Endothelial cell of umbilical vein (primary cell): ENCODE results near the gene PNLIPRP2. TPM values are rescaled to one million over a fixed set of nuclear protein-coding genes. Genes with fewer than 3 reads are reported as not detected.

ENCODE experiments used
- BruUV-seq: library from RNA; stranded (reverse); fragments of 400-500 nt; replicated peaks from 2 replicates; lab custom pipeline; 2021; lab: Mats Ljungman, UMichigan
- CTCF ChIA-PET: fragments of 300-600, 350-600 bp; sonication (Branson Sonifier 250); formaldehyde crosslinking; loops from one replicate; lab custom pipeline; 2021; ENCODE audit warnings: antibody characterized with exemption, inconsistent platforms; lab: Charles Lee
- POLR2A ChIA-PET: fragments of 300-600, 350-600 bp; sonication (Branson Sonifier 250); formaldehyde crosslinking; loops from one replicate; lab custom pipeline; 2021; ENCODE audit warnings: antibody characterized with exemption, inconsistent platforms; lab: Charles Lee
- DNase-seq: peaks from one replicate; pipeline ENCODE4 v3.0.0-alpha.2; 2011; ENCODE audit warnings: low read depth, low spot score
- FAIRE-seq: peaks from 2 replicates; lab custom pipeline; 2011; peaks lifted over from hg19 to GRCh38; lab: Jason Lieb, UNC
- H2AFZ ChIP-seq: 2 replicates; pipeline ENCODE4 v1.6.0; 2012; ENCODE audit warnings: low read depth, low read length, control low read depth, inconsistent platforms
- H3K27ac ChIP-seq: 2 replicates; pipeline ENCODE4 v1.5.1; 2011; ENCODE audit warnings: low read depth, mild to moderate bottlenecking, control low read depth, low read length, moderate library complexity; ENCODE audit not compliant: insufficient read depth
- H3K27me3 ChIP-seq, 2 experiments: 2 replicates each; pipeline versions ENCODE4 v1.6.0 to v1.6.1; 2011; ENCODE audit warnings: low read length in 2 of 2, mixed read lengths in 1 of 2; ENCODE audit not compliant: control insufficient read depth in 2 of 2, insufficient read depth in 2 of 2
- H3K36me3 ChIP-seq, 2 experiments: 2 replicates in 1 of 2; 3 replicates in 1 of 2; pipeline ENCODE4 v1.5.1; 2011; ENCODE audit warnings: low read length in 2 of 2, mild to moderate bottlenecking in 1 of 2, moderate library complexity in 1 of 2; ENCODE audit not compliant: control insufficient read depth in 2 of 2, insufficient read depth in 2 of 2; ENCODE audit errors: extremely low read depth in 1 of 2
- H3K4me1 ChIP-seq: 3 replicates; pipeline ENCODE4 v1.5.1; 2011; ENCODE audit warnings: mild to moderate bottlenecking, low read length; ENCODE audit not compliant: control insufficient read depth, insufficient read depth; ENCODE audit errors: extremely low read depth
- H3K4me2 ChIP-seq: 2 replicates; pipeline ENCODE4 v1.6.1; 2011; ENCODE audit warnings: low read length, control low read depth, mixed read lengths; ENCODE audit not compliant: insufficient read depth
- H3K4me3 ChIP-seq, 3 experiments: fragments of 200-600 bp in 1 of 3; sonication (generic), shearing (Covaris generic) in 1 of 3; replicated peaks in 1 of 3; 2 replicates each; pipeline ENCODE4 v1.5.1; 2011 to 2016; ENCODE audit warnings: control low read depth in 3 of 3, low read length in 3 of 3, mild to moderate bottlenecking in 2 of 3, inconsistent platforms in 1 of 3, low read depth in 1 of 3, moderate library complexity in 1 of 3; ENCODE audit not compliant: insufficient read depth in 1 of 3
- H3K79me2 ChIP-seq: 2 replicates; pipeline ENCODE4 v1.6.0; 2012; ENCODE audit warnings: low read length, inconsistent platforms; ENCODE audit not compliant: control insufficient read depth, insufficient read depth
- H3K9ac ChIP-seq: replicated peaks from 2 replicates; pipeline ENCODE3; 2011; ENCODE audit warnings: low read length, control low read depth; ENCODE audit not compliant: insufficient read depth; ENCODE audit errors: extremely low read depth
- H3K9me1 ChIP-seq: replicated peaks from 3 replicates; pipeline ENCODE4 v1.6.0; 2011; ENCODE audit warnings: mild to moderate bottlenecking, low read length; ENCODE audit not compliant: control insufficient read depth, insufficient read depth; ENCODE audit errors: extremely low read depth
- H3K9me3 ChIP-seq: replicated peaks from 2 replicates; pipeline ENCODE4 v1.5.1; 2012; ENCODE audit warnings: low read length, inconsistent platforms; ENCODE audit not compliant: control insufficient read depth, insufficient read depth
- H4K20me1 ChIP-seq: replicated peaks from 2 replicates; pipeline ENCODE3; 2011; ENCODE audit warnings: mild to moderate bottlenecking, low read length; ENCODE audit not compliant: control insufficient read depth, insufficient read depth; ENCODE audit errors: extremely low read depth
- CTCF ChIP-seq, 2 donors: IDR thresholded peaks; 1 replicate in 1 of 2; 2 replicates in 1 of 2; pipeline ENCODE4 v1.5.1; 2011; ENCODE audit warnings: low read length in 2 of 2, mild to moderate bottlenecking in 2 of 2, moderate library complexity in 2 of 2, control low read depth in 1 of 2, inconsistent platforms in 1 of 2, low read depth in 1 of 2; ENCODE audit not compliant: insufficient read depth in 1 of 2; ENCODE audit errors: extremely low read depth in 1 of 2
- EZH2 ChIP-seq: IDR thresholded peaks from 2 replicates; pipeline ENCODE4 v1.6.1; 2012; ENCODE audit warnings: borderline replicate concordance, low read depth, mild to moderate bottlenecking, moderate library complexity, low read length, inconsistent platforms; ENCODE audit not compliant: severe bottlenecking
- FOS ChIP-seq: IDR thresholded peaks from 2 replicates; pipeline ENCODE4 v1.6.1; 2011; ENCODE audit warnings: mild to moderate bottlenecking, low read length, moderate library complexity, borderline replicate concordance; ENCODE audit not compliant: insufficient read depth
- GATA2 ChIP-seq: IDR thresholded peaks from 2 replicates; pipeline ENCODE4 v1.7.0; 2011; ENCODE audit warnings: low read depth, mild to moderate bottlenecking, moderate library complexity, mixed read lengths, low read length; ENCODE audit not compliant: insufficient read length, insufficient read depth
- JUN ChIP-seq: IDR thresholded peaks from 2 replicates; pipeline ENCODE4 v1.6.1; 2011; ENCODE audit warnings: borderline replicate concordance, low read depth; ENCODE audit not compliant: insufficient read length, insufficient read depth
- MYC ChIP-seq: IDR thresholded peaks from one replicate; pipeline ENCODE4 v1.6.1; 2011; ENCODE audit warnings: mild to moderate bottlenecking, low read depth, low read length
- POLR2A ChIP-seq: IDR thresholded peaks from 2 replicates; pipeline ENCODE4 v1.6.1; 2012; ENCODE audit warnings: low read depth, mild to moderate bottlenecking, control low read depth, low read length
- POLR2AphosphoS5 ChIP-seq: IDR thresholded peaks from 2 replicates; pipeline ENCODE4 v1.6.1; 2012; ENCODE audit warnings: low read depth, mild to moderate bottlenecking, control low read depth, low read length, moderate library complexity; ENCODE audit not compliant: insufficient read depth
- dilution Hi-C: fragments of 300-500 bp; cut with MboI; formaldehyde crosslinking; loops from one replicate; pipeline ENCODE4 v1.15.0; 2019; ENCODE audit warnings: low sequenced_read_pairs; ENCODE audit not compliant: extremely low pct_ligation_motif_present
- intact Hi-C: fragments of 100-400 bp; cut with micrococcal nuclease; formaldehyde crosslinking; loops from one replicate; pipeline ENCODE4 v1.10.0; 2022
- polyA plus RNA-seq, 4 experiments: library from polyadenylated mRNA; depleted of rRNA in 3 of 4; stranded (reverse) in 3 of 4; unstranded in 1 of 4; fragments of >200 nt; gene quantifications; 2 replicates each; pipeline versions ENCODE4 v1.2.1 to v1.2.3, GENCODE V29; 2011 to 2012; ENCODE audit warnings: missing spikeins in 1 of 4
- total RNA-seq: library from RNA; stranded (reverse); gene quantifications from 2 replicates; pipeline ENCODE4 v1.2.3, GENCODE V29; 2021
- TF ChIP-seq, protein P1 (sequence below): IDR thresholded peaks from 2 replicates; pipeline ENCODE4 v1.6.1; 2011; ENCODE audit not compliant: insufficient read depth, insufficient read length

Gene PNLIPRP2
- total and polyA plus RNA-seq, 2 donors (not counting 3 experiments of a cell fraction or from before 2014, with no cell fraction given): not detected

DNA sequence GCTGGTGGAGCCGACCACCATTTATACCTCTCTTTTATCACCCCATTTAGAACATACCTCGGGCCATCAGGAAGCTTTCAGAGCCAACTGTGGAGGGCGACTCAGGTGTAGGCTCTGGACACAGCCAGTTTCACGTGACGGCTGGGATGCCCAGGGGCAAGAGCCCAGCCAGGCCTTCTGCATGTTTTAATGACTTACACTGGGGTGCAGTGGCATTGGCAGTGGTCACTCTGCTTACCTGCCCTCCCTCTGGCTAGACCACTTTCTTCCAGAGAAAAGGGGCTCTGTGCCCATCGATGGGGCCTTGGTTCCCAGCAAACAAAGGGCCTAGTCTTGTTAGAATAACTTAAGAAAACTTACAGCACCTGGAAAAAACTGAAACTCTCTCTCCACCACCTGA is 50.0 kb downstream of the PNLIPRP2 start:
- no peak for FAIRE-seq
- no peaks in the 10 kb centered on the region for H3K27me3 ChIP-seq
- POLR2A ChIA-PET: no interaction called here

More for the DNA sequence above, 50.0 kb downstream of the PNLIPRP2 start:
- H3K4me2 ChIP-seq: no peak overlapping the region
- no TSS peak for BruUV-seq
- no peak for DNase-seq
- intact Hi-C loops: no loop called here
- no peak overlapping the region for H3K4me3 ChIP-seq
- no peaks in the 10 kb centered on the region for H3K9me3 ChIP-seq
- H2AFZ ChIP-seq: no peak overlapping the region
- CTCF ChIA-PET: no interaction called here
- H3K4me1 ChIP-seq: no peaks in the 10 kb centered on the region
- no peaks in the 10 kb centered on the region for H3K36me3 ChIP-seq
- TF ChIP-seq POLR2AphosphoS5 (no peak), MYC (no peak), CTCF (IDR thresholded peaks at IDR 0.05; ENCODE audit: extremely low read depth in 1 of 2, insufficient read depth in 1 of 2, low read depth in 1 of 2, low read length in 2 of 2) (no peak), GATA2 (no peak), FOS (no peak), JUN (no peak), EZH2 (no peak), POLR2A (no peak)
- TF ChIP-seq, protein P1, sequence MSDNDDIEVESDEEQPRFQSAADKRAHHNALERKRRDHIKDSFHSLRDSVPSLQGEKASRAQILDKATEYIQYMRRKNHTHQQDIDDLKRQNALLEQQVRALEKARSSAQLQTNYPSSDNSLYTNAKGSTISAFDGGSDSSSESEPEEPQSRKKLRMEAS: no peak
- no peak overlapping the region for H3K9ac ChIP-seq
- no peaks in the 10 kb centered on the region for H3K9me1 ChIP-seq
- H3K79me2 ChIP-seq: no peaks in the 10 kb centered on the region
- no peak overlapping the region for H3K27ac ChIP-seq
- dilution Hi-C loops: no loop called here
- H4K20me1 ChIP-seq: no peaks in the 10 kb centered on the region
